Left lung (tissue), 10 donors: ENCODE measurements around the gene TMPRSS9. TPM values are rescaled to one million over a fixed set of nuclear protein-coding genes. Genes with fewer than 3 reads are reported as not detected.

Experiments used
- ATAC-seq: fragments of 200-7000 bp; cut with Tn5 transposase; one replicate; pipeline ENCODE4 v1.9.1; 2020; ENCODE audit warnings: moderate library complexity
- DNase-seq, 4 donors: peaks; one replicate each; pipeline ENCODE4 v3.0.0-alpha.2; 2013 to 2020
- H3K27ac ChIP-seq, 2 donors: fragments of 200-600 bp; sonication (generic) in 1 of 2; one replicate each; pipeline versions ENCODE4 v1.5.0 to v1.8.0; 2020 to 2021
- H3K27me3 ChIP-seq, 2 donors: fragments of 200-600 bp; sonication (generic) in 1 of 2; one replicate each; pipeline versions ENCODE4 v1.5.0 to v1.8.0; 2020 to 2021
- H3K36me3 ChIP-seq, 2 donors: fragments of 200-600 bp; sonication (generic) in 1 of 2; one replicate each; pipeline versions ENCODE4 v1.5.0 to v1.8.0; 2020 to 2021
- H3K4me1 ChIP-seq, 2 donors: fragments of 200-600 bp; one replicate each; pipeline ENCODE4 v1.8.0; 2021
- H3K4me3 ChIP-seq, 2 donors: fragments of 200-600 bp; sonication (generic) in 1 of 2; one replicate each; pipeline versions ENCODE4 v1.5.0 to v1.8.0; 2020 to 2021; ENCODE audit warnings: mild to moderate bottlenecking in 1 of 2
- H3K9me3 ChIP-seq, 2 donors: fragments of 200-600 bp; sonication (generic) in 1 of 2; one replicate each; pipeline versions ENCODE4 v1.5.0 to v1.8.0; 2020 to 2021
- CTCF ChIP-seq, 2 donors: fragments of 200-600 bp; sonication (generic) in 1 of 2; IDR thresholded peaks; one replicate each; pipeline versions ENCODE4 v1.5.0 to v1.8.0; 2021; ENCODE audit warnings: antibody characterized with exemption in 2 of 2
- intact Hi-C, 2 donors: fragments of 100-400 bp; cut with DNase I; formaldehyde crosslinking; loops; one replicate each; pipeline versions ENCODE4 v1.11.2 to v1.14.2; 2022
- polyA plus RNA-seq, 6 donors: library from polyadenylated mRNA; unstranded; fragments of 120-200 nt; gene quantifications; one replicate each; pipeline ENCODE4 v1.2.1, GENCODE V29; 2013; ENCODE audit not compliant: insufficient read length in 6 of 6
- total RNA-seq, 2 donors: library from RNA; stranded (reverse); fragmentation: NEBNext Ultra II Directional; extraction: Animal tissue kit (Norgen Biotek cat#: 25700); gene quantifications; one replicate each; pipeline ENCODE4 v1.2.1, GENCODE V29; 2021
- donor health status: DM: no; HTN: yes; CAD: no.
- donor health status: DM: no; HTN: no; CAD: no.

Gene TMPRSS9
- total and polyA plus RNA-seq, 8 donors, result 0.45 to 1.1 (median 0.49) TPM; not detected in 2

DNA sequence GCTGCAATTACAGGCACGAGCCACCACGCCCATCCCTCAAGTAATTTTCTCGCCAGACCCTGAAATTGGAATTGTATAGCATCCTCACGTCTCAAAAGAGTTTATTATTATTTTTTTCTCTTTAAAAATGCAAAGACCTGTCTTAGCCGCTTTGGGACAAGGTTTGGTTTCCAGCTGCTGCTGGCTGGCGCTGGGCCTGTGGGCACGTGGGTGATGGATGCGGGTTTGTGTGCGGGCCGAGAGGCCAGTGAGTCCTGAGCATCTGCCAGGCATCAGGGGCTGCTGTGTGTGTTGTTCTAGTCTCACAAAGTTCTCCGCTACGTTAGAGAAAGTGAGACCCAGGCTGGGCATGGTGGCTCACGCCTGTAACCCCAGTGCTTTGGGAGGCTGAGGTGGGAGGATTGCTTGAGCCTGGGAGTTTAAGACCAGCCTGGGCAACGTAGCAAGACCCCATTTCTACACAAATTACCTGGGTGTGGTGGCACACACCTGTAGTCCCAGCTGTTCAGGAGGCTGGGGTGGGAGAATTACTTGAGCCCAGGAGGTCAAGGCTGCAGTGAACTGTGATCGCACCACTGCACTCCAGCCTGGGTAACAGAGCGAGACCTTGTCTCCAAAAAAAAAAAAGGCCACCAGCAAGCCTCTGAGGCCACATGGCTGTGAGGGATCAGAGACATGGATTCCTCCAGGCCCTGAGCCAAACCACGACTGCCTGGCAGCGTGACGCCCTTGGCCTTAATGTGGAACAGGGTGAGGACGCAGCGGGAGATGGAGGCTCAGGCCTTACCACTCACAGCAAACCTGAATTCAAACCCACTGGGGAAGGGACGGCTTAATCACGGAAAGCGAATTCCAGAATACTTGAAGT is 4.7 kb upstream of the TMPRSS9 start:
- peaks cover 0 to 35% of the 10 kb centered on the region in 2 donors for H3K36me3 ChIP-seq
- H3K27me3 ChIP-seq, result peaks cover 11 to 15% of the 10 kb centered on the region in 2 donors
- intact Hi-C loops, result no loop called here
- no peak for TF ChIP-seq CTCF (IDR thresholded peaks at IDR 0.05)
- H3K4me1 ChIP-seq, result no peaks in the 10 kb centered on the region
- no peak overlapping the region for H3K27ac ChIP-seq
- ATAC-seq (no peak), DNase-seq (no peak)
- H3K9me3 ChIP-seq, result no peaks in the 10 kb centered on the region
- H3K4me3 ChIP-seq, result no peak overlapping the region

- intact Hi-C loops, result no loop called here
- Histone ChIP-seq H3K4me3 (no peak overlapping the region), H3K9me3 (no peaks in the 10 kb centered on the region), H3K36me3 (peaks cover 0 to 27% of the 10 kb centered on the region in 2 donors), H3K27me3 (peaks cover 16 to 21% of the 10 kb centered on the region in 2 donors), H3K27ac (no peak overlapping the region), H3K4me1 (no peaks in the 10 kb centered on the region)
- TF ChIP-seq CTCF (IDR thresholded peaks at IDR 0.05), result no peak
- no peak for DNase-seq
- no peak for ATAC-seq
These were observed 3.9 kb upstream of the TMPRSS9 start for GRCh38 chr19:2356036-2356646.

DNA sequence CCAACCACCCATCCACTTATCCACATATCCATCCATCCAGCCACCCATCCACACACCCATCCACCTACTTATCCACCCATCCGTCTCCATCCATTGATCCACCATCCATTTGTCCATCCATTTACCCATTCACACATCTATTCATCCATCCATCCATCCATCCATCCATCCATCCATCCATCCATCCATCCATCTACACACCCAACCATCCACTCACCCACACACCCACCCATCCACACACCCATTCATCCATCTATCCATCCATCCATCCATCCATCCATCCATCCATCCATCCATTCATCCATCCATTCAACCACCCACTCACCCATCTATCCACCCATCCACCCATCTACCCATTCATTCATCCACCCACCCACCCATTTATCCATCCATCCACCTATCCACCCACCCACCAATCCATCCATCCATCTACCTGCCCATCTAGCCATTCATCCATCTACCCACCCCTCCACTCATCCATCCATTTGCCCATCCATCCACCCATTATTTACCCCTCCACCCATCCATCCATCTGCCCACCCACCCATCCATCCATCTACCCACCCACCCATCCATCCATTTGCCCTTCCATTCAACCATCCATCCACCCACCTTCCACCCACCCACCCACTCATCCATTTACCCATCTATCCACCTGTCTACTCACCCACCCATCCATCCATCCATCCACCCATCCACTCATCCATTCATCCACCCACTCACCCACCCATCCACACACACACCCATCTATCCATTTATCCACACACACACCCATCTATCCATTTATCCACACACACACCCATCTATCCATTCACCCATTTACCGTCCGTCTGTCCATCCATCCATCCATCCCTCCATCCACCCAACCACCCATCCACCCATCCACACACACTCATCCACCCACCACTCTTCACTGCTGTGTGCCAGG is 2.5 kb upstream of the TMPRSS9 start:
- intact Hi-C loops, result no loop called here
- Histone ChIP-seq H3K9me3 (no peaks in the 10 kb centered on the region), H3K27ac (no peak overlapping the region), H3K4me1 (no peaks in the 10 kb centered on the region), H3K27me3 (peaks cover 16 to 35% of the 10 kb centered on the region in 2 donors), H3K36me3 (peaks cover 0 to 20% of the 10 kb centered on the region in 2 donors), H3K4me3 (no peak overlapping the region)
- TF ChIP-seq CTCF (IDR thresholded peaks at IDR 0.05), result no peak
- no peak for ATAC-seq
- DNase-seq, result no peak

- H3K4me1 ChIP-seq, result no peaks in the 10 kb centered on the region
- intact Hi-C loops, result no loop called here
- H3K9me3 ChIP-seq, result no peaks in the 10 kb centered on the region
- TF ChIP-seq CTCF (IDR thresholded peaks at IDR 0.05), result no peak
- ATAC-seq, result no peak
- H3K36me3 ChIP-seq, result peaks cover 0 to 8% of the 10 kb centered on the region in 2 donors
- H3K27me3 ChIP-seq, result peaks cover 16 to 45% of the 10 kb centered on the region in 2 donors
- no peak overlapping the region for H3K4me3 ChIP-seq
- DNase-seq, result no peak
- H3K27ac ChIP-seq, result no peak overlapping the region
These were observed 1.4 kb upstream of the TMPRSS9 start for GRCh38 chr19:2358548-2359173.
